Measurements from ENCODE around the gene MAMDC4. TPM values are rescaled to one million over a fixed set of nuclear protein-coding genes. Genes with fewer than 3 reads are reported as not detected.
A peak's percentile ranks its signal among the peaks of the same experiment; 100 is the strongest.

MAMDC4 gene
- total and polyA plus RNA-seq, 2 of the 13 experiments (the other 11 are each of a cell fraction or from before 2014, with no cell fraction given): 6.0 to 6.8 TPM

- Histone ChIP-seq H3K4me3 (replicated peaks in 1 of 3; ENCODE audit: insufficient read depth in 1 of 3, low read depth in 2 of 3, low read length in 3 of 3) (no peak overlapping the region), H4K20me1 (ENCODE audit: insufficient read depth, low read length) (0 out of 2 replicates have a peak, but pooled peaks cover 7% of the 10 kb centered on the region), H3K27ac (ENCODE audit: extremely low read length, insufficient read depth, low read length) (no peak overlapping the region), H3K79me2 (ENCODE audit: insufficient read depth, low read length) (peaks cover 20% of the 10 kb centered on the region), H2AFZ (ENCODE audit: low read length) (no peak overlapping the region), H3K27me3 (ENCODE audit: control insufficient read depth in 1 of 2, insufficient read depth in 2 of 2, low read length in 2 of 2) (no peaks in the 10 kb centered on the region), H3K4me2 (ENCODE audit: low read depth, low read length) (no peak overlapping the region), H3K4me1 (ENCODE audit: insufficient read depth, low read length) (peaks cover 42% of the 10 kb centered on the region), H3K9me3 (ENCODE audit: low read length) (no peaks in the 10 kb centered on the region), H3K36me3 (replicated peaks in 1 of 2; ENCODE audit: control insufficient read depth in 1 of 2, insufficient read depth in 2 of 2, low read length in 2 of 2) (peaks cover 17 to 37% of the 10 kb centered on the region in 2 experiments), H3K9ac (ENCODE audit: insufficient read depth, low read depth, low read length) (no peak overlapping the region)
- intact Hi-C loops (cut with micrococcal nuclease; ENCODE audit: unreplicated experiment): no loop called here
- 98% methylated on average over 12 of the region's 22 CpGs for WGBS (ENCODE audit: low lambda C conversion rate)
- POLR2A ChIA-PET: interaction anchor here (0.8 to 5.0 kb wide), 7 partner anchors 9 to 40 kb away, joined by 3 to 29 read pairs (median 5); partner anchors contain the start of gene TRAF2
- FAIRE-seq (no peak), DNase-seq (ENCODE audit: low spot score) (no peak), ATAC-seq (no peak)
- CTCF ChIA-PET (ENCODE audit: low intra/inter-chr PET ratio, low total read pairs): no interaction called here
- in situ Hi-C loops (cut with HindIII; ENCODE audit: extremely low pct_ligation_motif_present, low pct_unique_long_range_greater_than_20kb): no loop called here
- BruUV-seq (replicated peaks): no TSS peak
- TF ChIP-seq AKAP8 (CRISPR knock-in tag; IDR thresholded peaks at IDR 0.05): peak; percentile 47; the same call in 1 of the 2 replicates
- no peak for TF ChIP-seq ZNF619 (CRISPR knock-in tag; IDR thresholded peaks at IDR 0.05)
- no peak for TF ChIP-seq JUN (CRISPR knock-in tag; IDR thresholded peaks at IDR 0.05)
- no peak for TF ChIP-seq RELA (CRISPR knock-in tag; IDR thresholded peaks at IDR 0.05)
- TF ChIP-seq MLX (CRISPR knock-in tag; IDR thresholded peaks at IDR 0.05): no peak
- TF ChIP-seq ZNF34 (CRISPR knock-in tag; IDR thresholded peaks at IDR 0.05; ENCODE audit: borderline replicate concordance): no peak
- no peak for TF ChIP-seq PBX3 (CRISPR knock-in tag; IDR thresholded peaks at IDR 0.05; ENCODE audit: borderline replicate concordance)
- no peak for TF ChIP-seq LBX2 (CRISPR knock-in tag; IDR thresholded peaks at IDR 0.05; ENCODE audit: borderline replicate concordance)
- TF ChIP-seq ZBTB21 (CRISPR knock-in tag; IDR thresholded peaks at IDR 0.05): no peak
- no peak for TF ChIP-seq HNRNPH1 (optimal IDR thresholded peaks at IDR 0.05; ENCODE audit: low read depth, low read length)
- TF ChIP-seq TOE1 (CRISPR knock-in tag; IDR thresholded peaks at IDR 0.05): no peak
- peak; percentile 62; the same call in 1 of the 2 replicates for TF ChIP-seq HNRNPL (IDR thresholded peaks at IDR 0.05; ENCODE audit: low read depth, low read length)
- TF ChIP-seq ZSCAN21 (CRISPR knock-in tag; IDR thresholded peaks at IDR 0.05; ENCODE audit: borderline replicate concordance): no peak
- TF ChIP-seq HDAC1 (CRISPR knock-in tag; IDR thresholded peaks at IDR 0.05): no peak
- no peak for TF ChIP-seq EHMT2 (IDR thresholded peaks at IDR 0.05; ENCODE audit: borderline replicate concordance, low read depth, low read length)
- no peak for TF ChIP-seq ZBTB14 (CRISPR knock-in tag; IDR thresholded peaks at IDR 0.05)
- TF ChIP-seq AGO1 (IDR thresholded peaks at IDR 0.05; ENCODE audit: low read depth, low read length, poor library complexity, severe bottlenecking): peak; percentile 94
- no peak for TF ChIP-seq NFE2L1 (CRISPR knock-in tag; IDR thresholded peaks at IDR 0.05; ENCODE audit: borderline replicate concordance)
- no peak for TF ChIP-seq FOXA1 (IDR thresholded peaks at IDR 0.05)
- TF ChIP-seq FOXA1 (CRISPR knock-in tag; IDR thresholded peaks at IDR 0.05): no peak
- TF ChIP-seq AGO2 (optimal IDR thresholded peaks at IDR 0.05; ENCODE audit: low read depth, low read length): peak; percentile 92
These were observed 9.1 kb downstream of the MAMDC4 start for GRCh38 chr9:136860933-136861873.
